Calu3 (cell line): ENCODE results near the gene SKI. TPM values are rescaled to one million over a fixed set of nuclear protein-coding genes. Genes with fewer than 3 reads are reported as not detected.
A peak's percentile ranks its signal among the peaks of the same experiment; 100 is the strongest.

ENCODE experiments used
- BruUV-seq: library from RNA; stranded (reverse); fragments of 400-500 nt; replicated peaks from 2 replicates; lab custom pipeline; 2021; lab: Mats Ljungman, UMichigan
- CTCF ChIA-PET: fragments of 300-600 bp; sonication (Branson Sonifier 250); formaldehyde crosslinking; loops from one replicate; lab custom pipeline; 2022; ENCODE audit warnings: antibody characterized with exemption; lab: Charles Lee
- DNase-seq: peaks from one replicate; pipeline ENCODE4 v3.0.0; 2022
- H3K27ac Mint-ChIP-seq: one replicate; pipeline ENCODE4 v1.8.0; 2022; ENCODE audit warnings: mixed read lengths; ENCODE audit not compliant: unreplicated experiment
- H3K27me3 Mint-ChIP-seq: one replicate; pipeline ENCODE4 v1.8.0; 2022; ENCODE audit warnings: mixed read lengths; ENCODE audit not compliant: unreplicated experiment
- H3K36me3 Mint-ChIP-seq: one replicate; pipeline ENCODE4 v1.8.0; 2022; ENCODE audit warnings: mild to moderate bottlenecking, moderate library complexity, mixed read lengths; ENCODE audit not compliant: insufficient read depth, unreplicated experiment
- H3K4me1 Mint-ChIP-seq: one replicate; pipeline ENCODE4 v1.8.0; 2022; ENCODE audit warnings: mild to moderate bottlenecking, low read depth, mixed read lengths; ENCODE audit not compliant: unreplicated experiment
- H3K4me3 Mint-ChIP-seq: one replicate; pipeline ENCODE4 v1.8.0; 2022; ENCODE audit warnings: mild to moderate bottlenecking, low read depth, moderate library complexity, mixed read lengths; ENCODE audit not compliant: unreplicated experiment
- H3K9me3 Mint-ChIP-seq: one replicate; pipeline ENCODE4 v1.8.0; 2022; ENCODE audit warnings: low read depth, mixed read lengths; ENCODE audit not compliant: unreplicated experiment
- intact Hi-C: fragments of 100-400 bp; cut with micrococcal nuclease; formaldehyde crosslinking; loops from one replicate; pipeline ENCODE4 v1.10.0; 2022; ENCODE audit not compliant: unreplicated experiment
- total RNA-seq: library from RNA; stranded (reverse); gene quantifications from 2 replicates; pipeline ENCODE4 v1.2.3, GENCODE V29; 2022
- TF ChIP-seq, protein P1 (sequence below): fragments of 200-600 bp; IDR thresholded peaks from one replicate; pipeline ENCODE4 v1.8.0; 2022; ENCODE audit warnings: antibody characterized with exemption; ENCODE audit not compliant: unreplicated experiment

The SKI gene
- total RNA-seq, 1 experiment from 2014 or later, result 33.8 TPM

DNA sequence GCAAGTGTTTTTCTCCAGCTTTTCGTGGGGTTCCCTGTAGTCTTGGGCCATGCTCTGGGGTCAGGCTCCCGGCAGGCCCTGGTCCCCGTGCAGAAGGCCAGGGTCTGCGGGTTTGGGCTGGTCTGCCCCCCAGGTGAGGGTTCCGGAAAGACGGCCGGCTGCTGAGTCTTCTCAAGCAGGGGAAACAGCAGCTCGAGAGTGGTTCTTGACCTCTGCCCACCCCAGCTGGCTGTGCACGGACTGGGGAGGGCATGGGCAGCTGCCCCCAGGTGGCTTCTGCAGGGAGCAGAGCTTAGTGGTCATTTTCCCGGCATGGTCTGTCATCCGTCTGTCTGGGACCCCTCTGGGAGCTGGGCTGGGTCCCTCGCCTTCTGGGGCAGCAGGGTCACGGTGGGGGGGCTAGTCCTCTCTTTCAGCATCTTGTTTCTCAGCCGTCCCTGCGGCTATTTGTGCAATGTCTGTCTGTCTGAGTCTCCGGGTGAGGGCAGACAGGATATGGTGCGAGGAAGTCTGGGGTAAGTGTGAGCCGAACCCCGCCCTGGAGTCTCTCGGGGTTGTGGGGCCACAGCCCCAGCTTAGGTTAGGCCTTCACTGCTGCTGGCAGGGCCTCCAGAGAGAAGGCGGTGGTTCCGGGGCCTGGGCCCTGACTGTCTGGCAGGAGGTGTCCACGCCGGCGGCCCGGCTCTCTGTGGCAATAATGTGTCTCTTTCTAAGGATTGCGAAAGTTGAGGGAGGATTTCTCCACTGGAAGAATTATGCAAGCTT, 6.1 kb downstream of the SKI start:
- peak; percentile 42 for DNase-seq
- no peak overlapping the region for H3K27ac Mint-ChIP-seq
- intact Hi-C loops, result no loop called here
- H3K4me1 Mint-ChIP-seq, result peaks cover 21% of the 10 kb centered on the region
- no peaks in the 10 kb centered on the region for H3K27me3 Mint-ChIP-seq
- BruUV-seq, result no TSS peak
- CTCF ChIA-PET, result interaction anchor here (0.9 to 1.2 kb wide), 2 partner anchors 35 to 39 kb away, joined by 3 read pairs; partner anchors contain the start of gene FAAP20
- TF ChIP-seq, protein P1, sequence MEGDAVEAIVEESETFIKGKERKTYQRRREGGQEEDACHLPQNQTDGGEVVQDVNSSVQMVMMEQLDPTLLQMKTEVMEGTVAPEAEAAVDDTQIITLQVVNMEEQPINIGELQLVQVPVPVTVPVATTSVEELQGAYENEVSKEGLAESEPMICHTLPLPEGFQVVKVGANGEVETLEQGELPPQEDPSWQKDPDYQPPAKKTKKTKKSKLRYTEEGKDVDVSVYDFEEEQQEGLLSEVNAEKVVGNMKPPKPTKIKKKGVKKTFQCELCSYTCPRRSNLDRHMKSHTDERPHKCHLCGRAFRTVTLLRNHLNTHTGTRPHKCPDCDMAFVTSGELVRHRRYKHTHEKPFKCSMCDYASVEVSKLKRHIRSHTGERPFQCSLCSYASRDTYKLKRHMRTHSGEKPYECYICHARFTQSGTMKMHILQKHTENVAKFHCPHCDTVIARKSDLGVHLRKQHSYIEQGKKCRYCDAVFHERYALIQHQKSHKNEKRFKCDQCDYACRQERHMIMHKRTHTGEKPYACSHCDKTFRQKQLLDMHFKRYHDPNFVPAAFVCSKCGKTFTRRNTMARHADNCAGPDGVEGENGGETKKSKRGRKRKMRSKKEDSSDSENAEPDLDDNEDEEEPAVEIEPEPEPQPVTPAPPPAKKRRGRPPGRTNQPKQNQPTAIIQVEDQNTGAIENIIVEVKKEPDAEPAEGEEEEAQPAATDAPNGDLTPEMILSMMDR, result no peak
- no peaks in the 10 kb centered on the region for H3K9me3 Mint-ChIP-seq
- H3K4me3 Mint-ChIP-seq, result no peak overlapping the region
- peaks cover 42% of the 10 kb centered on the region for H3K36me3 Mint-ChIP-seq

DNA sequence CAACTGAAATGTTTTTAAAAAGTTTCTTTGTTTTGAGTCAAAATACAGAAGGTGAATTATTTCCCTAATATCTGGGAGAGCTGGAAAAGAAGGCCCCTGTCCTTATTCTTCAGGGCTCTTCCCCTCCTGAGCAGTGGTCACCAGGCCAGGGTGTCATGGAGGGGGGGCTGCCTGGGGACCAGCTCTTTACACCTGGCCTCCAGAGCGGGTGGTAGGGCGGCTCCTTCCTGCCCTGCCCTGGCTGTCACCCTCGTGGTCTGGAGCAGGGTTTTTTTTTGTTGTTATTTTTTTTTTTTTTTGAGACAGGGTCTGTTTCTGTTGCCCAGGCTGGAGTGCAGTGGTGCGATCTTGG, 6.6 kb downstream of the SKI start:
- Mint-ChIP-seq H3K9me3 (no peaks in the 10 kb centered on the region), H3K36me3 (peaks cover 37% of the 10 kb centered on the region), H3K27ac (no peak overlapping the region), H3K4me1 (peaks cover 27% of the 10 kb centered on the region), H3K27me3 (no peaks in the 10 kb centered on the region), H3K4me3 (no peak overlapping the region)
- TF ChIP-seq, protein P1, result no peak
- no TSS peak for BruUV-seq
- DNase-seq, result no peak
- CTCF ChIA-PET, result interaction anchor here (0.9 to 1.2 kb wide), 2 partner anchors 36 to 40 kb away, joined by 3 read pairs; partner anchors contain the start of gene FAAP20
- intact Hi-C loops, result no loop called here

DNA sequence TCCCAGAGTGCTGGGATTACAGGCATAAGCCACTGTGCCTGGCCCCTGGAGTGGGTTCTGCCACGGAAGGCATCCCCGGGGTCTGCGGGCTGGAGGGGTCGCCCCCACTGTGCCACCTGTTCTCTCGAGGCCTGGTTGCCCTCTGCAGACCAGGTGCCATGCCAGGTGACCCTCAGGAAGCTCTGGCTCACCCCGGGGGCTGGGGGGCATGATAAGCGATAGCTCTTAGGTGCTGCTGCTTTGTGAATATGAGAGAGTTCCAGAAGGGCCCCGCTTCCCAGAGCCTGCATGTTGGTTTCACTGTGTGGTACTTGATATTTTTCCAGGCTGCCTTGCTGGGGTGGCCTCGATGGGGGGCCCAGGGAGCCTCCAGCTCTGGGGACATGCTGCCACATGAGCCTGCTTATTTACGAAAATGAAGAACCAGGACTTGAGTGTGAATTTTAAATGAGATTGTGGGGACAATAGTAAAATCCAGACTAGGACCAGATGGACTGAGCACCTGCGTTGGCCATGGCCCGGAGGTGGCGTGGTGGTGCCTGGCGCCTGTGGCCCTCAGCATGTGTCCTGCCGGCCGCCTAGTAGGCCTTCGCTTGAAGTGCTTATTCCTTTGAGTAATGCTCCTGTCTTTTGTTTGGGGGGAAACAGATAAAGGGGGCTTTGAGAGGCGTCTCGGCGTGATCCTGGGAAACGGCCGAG, 7.3 kb downstream of the SKI start:
- H3K4me3 Mint-ChIP-seq, result no peak overlapping the region
- H3K27ac Mint-ChIP-seq, result no peak overlapping the region
- peaks cover 35% of the 10 kb centered on the region for H3K36me3 Mint-ChIP-seq
- no peaks in the 10 kb centered on the region for H3K9me3 Mint-ChIP-seq
- CTCF ChIA-PET, result no interaction called here
- intact Hi-C loops, result no loop called here
- peaks cover 32% of the 10 kb centered on the region for H3K4me1 Mint-ChIP-seq
- no peak for DNase-seq
- TF ChIP-seq, protein P1, result no peak
- H3K27me3 Mint-ChIP-seq, result no peaks in the 10 kb centered on the region
- BruUV-seq, result no TSS peak

DNA sequence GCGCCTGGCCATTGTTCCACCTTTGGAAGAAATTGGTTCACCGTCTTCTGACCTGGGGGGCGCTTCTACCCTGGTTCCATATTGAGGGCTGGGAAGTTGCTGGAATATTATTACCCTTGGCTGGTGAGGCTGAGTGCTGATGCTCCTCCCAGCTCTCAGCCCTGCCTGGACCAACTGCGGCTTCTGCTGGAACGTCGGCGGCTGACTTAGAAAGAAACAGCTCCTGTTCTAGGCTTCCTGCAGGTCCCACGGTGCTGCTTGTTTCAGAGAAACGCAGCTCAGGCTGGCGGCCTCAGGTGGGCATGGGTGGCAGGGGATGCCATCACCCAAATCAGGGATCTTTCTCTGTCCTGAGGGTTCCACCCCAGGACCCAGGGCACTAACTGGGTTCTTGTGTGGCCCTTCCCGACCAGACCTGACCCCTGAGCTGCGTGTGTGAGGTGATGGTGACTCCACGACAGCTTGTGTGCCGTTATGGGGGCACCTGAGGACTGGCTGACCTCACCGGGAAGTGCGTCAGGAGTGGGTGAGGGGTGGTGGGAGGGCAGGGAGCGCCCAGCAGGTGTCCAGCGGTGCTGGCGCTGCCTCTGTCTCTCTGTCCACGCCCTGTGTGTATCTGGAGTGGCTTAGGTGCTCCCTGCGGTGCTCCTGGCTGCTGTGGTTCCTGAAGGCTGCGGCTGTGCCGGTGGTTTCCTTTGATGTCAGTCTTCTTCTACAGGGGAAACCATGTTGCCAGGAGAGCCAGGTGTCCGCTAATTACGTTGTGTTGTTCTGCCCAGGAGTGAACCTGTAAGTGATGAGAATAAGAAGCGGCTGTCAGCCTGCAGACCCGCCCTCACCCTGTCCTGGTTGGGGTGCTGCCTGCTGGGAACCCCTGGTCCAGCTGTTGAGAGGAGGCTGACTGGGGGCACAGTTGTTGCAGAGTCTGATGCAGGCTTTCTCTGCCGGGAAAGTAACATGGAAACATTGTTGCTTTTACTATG, 8.9 kb downstream of the SKI start:
- H3K4me1 Mint-ChIP-seq, result peaks cover 24% of the 10 kb centered on the region

More for the DNA sequence above, 8.9 kb downstream of the SKI start:
- Mint-ChIP-seq H3K27me3 (no peaks in the 10 kb centered on the region), H3K9me3 (no peaks in the 10 kb centered on the region), H3K4me3 (no peak overlapping the region), H3K36me3 (peaks cover 20% of the 10 kb centered on the region), H3K27ac (no peak overlapping the region)
- TF ChIP-seq, protein P1, result no peak
- intact Hi-C loops, result no loop called here
- DNase-seq, result no peak
- no TSS peak for BruUV-seq
- CTCF ChIA-PET, result no interaction called here
